Gastrocnemius medialis (tissue), 4 donors: ENCODE measurements around the gene ANTXR2.

Source experiments
- CTCF ChIP-seq, 5 experiments: fragments of 450-650 bp in 3 of 5; fragments of 200-600 bp in 2 of 5; sonication (generic) in 2 of 5; IDR thresholded peaks in 4 of 5; conservative IDR thresholded peaks in 1 of 5; 1 replicate in 4 of 5; 2 replicates in 1 of 5; pipeline ENCODE4 v1.5.1; 2016 to 2019; ENCODE audit warnings: antibody characterized with exemption in 5 of 5, mild to moderate bottlenecking in 3 of 5, moderate library complexity in 3 of 5
- POLR2A ChIP-seq, 2 donors: fragments of 450-650 bp; IDR thresholded peaks; one replicate each; pipeline ENCODE4 v1.6.1; 2017; ENCODE audit warnings: antibody characterized with exemption in 2 of 2, mild to moderate bottlenecking in 2 of 2, moderate library complexity in 2 of 2

- TF ChIP-seq CTCF (IDR thresholded peaks at IDR 0.05 in 4 of 5, conservative IDR thresholded peaks at IDR 0.05 in 1 of 5) (no peak), POLR2A (IDR thresholded peaks at IDR 0.05) (no peak)
Measured at GRCh38 chr4:79964020-79964399, 109.0 kb downstream of the ANTXR2 start.
